Mammary epithelial cell (primary cell): ENCODE data around the gene PDGFA.

Experiments used
- CTCF ChIP-seq, 2 donors: IDR thresholded peaks in 1 of 2; conservative IDR thresholded peaks in 1 of 2; 2 replicates each; pipeline ENCODE4 v1.5.1; 2011 to 2012; ENCODE audit warnings: inconsistent platforms in 2 of 2, low read length in 2 of 2, mild to moderate bottlenecking in 2 of 2, control low read depth in 1 of 2, low read depth in 1 of 2; ENCODE audit not compliant: insufficient read depth in 1 of 2; ENCODE audit errors: extremely low read depth in 1 of 2
- EZH2 ChIP-seq: IDR thresholded peaks from 2 replicates; pipeline ENCODE4 v1.6.1; 2012; ENCODE audit warnings: low read length, inconsistent platforms, borderline replicate concordance

GRCh38 chr7:480531-481218, 39.0 kb downstream of the PDGFA start:
- TF ChIP-seq CTCF (conservative IDR thresholded peaks at IDR 0.05 in 1 of 2, IDR thresholded peaks at IDR 0.05 in 1 of 2; ENCODE audit: extremely low read depth in 1 of 2, insufficient read depth in 1 of 2, low read depth in 1 of 2, low read length in 2 of 2) (no peak), EZH2 (no peak)
